Eye (tissue), 1 donor: Measurements from ENCODE around the gene SMYD3.

Source experiments
- DNase-seq: peaks from one replicate; pipeline ENCODE4 v3.0.0-alpha.2; 2015

SMYD3 gene

GRCh38 chr1:246002725-246003441 lies 504.2 kb downstream of the SMYD3 start:
- DNase-seq, result peak; percentile 96

- DNase-seq, result no peak
These were observed 505.2 kb downstream of the SMYD3 start for GRCh38 chr1:246001837-246002230.

GRCh38 chr1:246001142-246001836 lies 505.8 kb downstream of the SMYD3 start:
- no peak for DNase-seq

GRCh38 chr1:246000638-246001015 lies 506.5 kb downstream of the SMYD3 start:
- no peak for DNase-seq

- DNase-seq, result no peak
These were observed 507.1 kb downstream of the SMYD3 start for GRCh38 chr1:245999697-246000637.

- DNase-seq, result no peak
These were observed 509.4 kb downstream of the SMYD3 start for GRCh38 chr1:245997471-245998258.

GRCh38 chr1:245996811-245997210 lies 510.3 kb downstream of the SMYD3 start:
- no peak for DNase-seq

- DNase-seq, result no peak
These were observed 511.6 kb downstream of the SMYD3 start for GRCh38 chr1:245995474-245995873.

- no peak for DNase-seq
These were observed 515.8 kb downstream of the SMYD3 start for GRCh38 chr1:245991266-245991665.

- no peak for DNase-seq
These were observed 516.6 kb downstream of the SMYD3 start for GRCh38 chr1:245990315-245991022.

GRCh38 chr1:245988393-245989078 lies 518.5 kb downstream of the SMYD3 start:
- no peak for DNase-seq

GRCh38 chr1:245987997-245988392 lies 519.1 kb downstream of the SMYD3 start:
- no peak for DNase-seq

- DNase-seq, result no peak
These were observed 519.5 kb downstream of the SMYD3 start for GRCh38 chr1:245987577-245987976.

- DNase-seq, result no peak
These were observed 519.9 kb downstream of the SMYD3 start for GRCh38 chr1:245987219-245987545.

GRCh38 chr1:245986404-245987218 lies 520.5 kb downstream of the SMYD3 start:
- no peak for DNase-seq

GRCh38 chr1:245984390-245985155 lies 522.5 kb downstream of the SMYD3 start:
- no peak for DNase-seq

GRCh38 chr1:245983294-245983967 lies 523.6 kb downstream of the SMYD3 start:
- DNase-seq, result no peak

GRCh38 chr1:245979589-245979988 lies 527.5 kb downstream of the SMYD3 start:
- DNase-seq, result no peak

- DNase-seq, result no peak
These were observed 528.2 kb downstream of the SMYD3 start for GRCh38 chr1:245978915-245979314.
